GM18502 (cell line): ENCODE measurements around the gene C5orf58.
A peak's percentile ranks its signal among the peaks of the same experiment; 100 is the strongest.

Experiments used
- ATAC-seq: cut with Tn5 transposase; IDR thresholded peaks from one replicate; pipeline ENCODE4 v1.9.1; 2021; ENCODE audit warnings: mild to moderate bottlenecking; ENCODE audit not compliant: unreplicated experiment, poor library complexity

C5orf58 gene

GRCh38 chr5:170232786-170233185, at the start of gene C5orf58:
C5orf58 (plus strand) TSS chr5:170232985; CDS start chr5:170234977, 1,992 bp downstream.
- no peak for ATAC-seq

- ATAC-seq, result peak; percentile 82
Measured at GRCh38 chr5:170183816-170184687, 48.7 kb upstream of the C5orf58 start.

GRCh38 chr5:170184737-170185136, 48.0 kb upstream of the C5orf58 start:
- no peak for ATAC-seq

GRCh38 chr5:170186156-170186555, 46.6 kb upstream of the C5orf58 start:
- ATAC-seq, result no peak

- ATAC-seq, result no peak
Measured at GRCh38 chr5:170186856-170187255, 45.9 kb upstream of the C5orf58 start.

GRCh38 chr5:170190436-170191134, 42.2 kb upstream of the C5orf58 start:
- no peak for ATAC-seq

- ATAC-seq, result no peak
Measured at GRCh38 chr5:170192829-170193228, 40.0 kb upstream of the C5orf58 start.

GRCh38 chr5:170195961-170196360, 36.8 kb upstream of the C5orf58 start:
- no peak for ATAC-seq

- ATAC-seq, result no peak
Measured at GRCh38 chr5:170200876-170201275, 31.9 kb upstream of the C5orf58 start.

- no peak for ATAC-seq
Measured at GRCh38 chr5:170201311-170201710, 31.5 kb upstream of the C5orf58 start.

- ATAC-seq, result no peak
Measured at GRCh38 chr5:170202117-170202516, 30.7 kb upstream of the C5orf58 start.

- no peak for ATAC-seq
Measured at GRCh38 chr5:170204202-170204601, 28.6 kb upstream of the C5orf58 start.

- ATAC-seq, result no peak
Measured at GRCh38 chr5:170206216-170206615, 26.6 kb upstream of the C5orf58 start.

GRCh38 chr5:170206958-170207357, 25.8 kb upstream of the C5orf58 start:
- no peak for ATAC-seq

- no peak for ATAC-seq
Measured at GRCh38 chr5:170211575-170212334, 21.0 kb upstream of the C5orf58 start.

GRCh38 chr5:170216257-170216864, 16.4 kb upstream of the C5orf58 start:
- no peak for ATAC-seq

- no peak for ATAC-seq
Measured at GRCh38 chr5:170217831-170218230, 15.0 kb upstream of the C5orf58 start.

- ATAC-seq, result no peak
Measured at GRCh38 chr5:170218726-170219125, 14.1 kb upstream of the C5orf58 start.

GRCh38 chr5:170219615-170220014, 13.2 kb upstream of the C5orf58 start:
- no peak for ATAC-seq

- no peak for ATAC-seq
Measured at GRCh38 chr5:170220191-170220590, 12.6 kb upstream of the C5orf58 start.
